Calu3 (cell line): ENCODE measurements around the gene NUDT21. TPM values are rescaled to one million over a fixed set of nuclear protein-coding genes. Genes with fewer than 3 reads are reported as not detected.
"Not testable (repeated sequence)": the region's sequence is repeated elsewhere in the genome, so short reads cannot be mapped to it uniquely, and the experiment has no call there.

ENCODE experiments used
- BruUV-seq: library from RNA; stranded (reverse); fragments of 400-500 nt; replicated peaks from 2 replicates; lab custom pipeline; 2021; lab: Mats Ljungman, UMichigan
- CTCF ChIA-PET: fragments of 300-600 bp; sonication (Branson Sonifier 250); formaldehyde crosslinking; loops from one replicate; lab custom pipeline; 2022; ENCODE audit warnings: antibody characterized with exemption; lab: Charles Lee
- DNase-seq: peaks from one replicate; pipeline ENCODE4 v3.0.0; 2022
- H3K27ac Mint-ChIP-seq: one replicate; pipeline ENCODE4 v1.8.0; 2022; ENCODE audit warnings: mixed read lengths; ENCODE audit not compliant: unreplicated experiment
- H3K27me3 Mint-ChIP-seq: one replicate; pipeline ENCODE4 v1.8.0; 2022; ENCODE audit warnings: mixed read lengths; ENCODE audit not compliant: unreplicated experiment
- H3K36me3 Mint-ChIP-seq: one replicate; pipeline ENCODE4 v1.8.0; 2022; ENCODE audit warnings: mild to moderate bottlenecking, moderate library complexity, mixed read lengths; ENCODE audit not compliant: insufficient read depth, unreplicated experiment
- H3K4me1 Mint-ChIP-seq: one replicate; pipeline ENCODE4 v1.8.0; 2022; ENCODE audit warnings: mild to moderate bottlenecking, low read depth, mixed read lengths; ENCODE audit not compliant: unreplicated experiment
- H3K4me3 Mint-ChIP-seq: one replicate; pipeline ENCODE4 v1.8.0; 2022; ENCODE audit warnings: mild to moderate bottlenecking, low read depth, moderate library complexity, mixed read lengths; ENCODE audit not compliant: unreplicated experiment
- H3K9me3 Mint-ChIP-seq: one replicate; pipeline ENCODE4 v1.8.0; 2022; ENCODE audit warnings: low read depth, mixed read lengths; ENCODE audit not compliant: unreplicated experiment
- CTCF ChIP-seq: fragments of 200-600 bp; IDR thresholded peaks from one replicate; pipeline ENCODE4 v1.8.0; 2022; ENCODE audit warnings: antibody characterized with exemption; ENCODE audit not compliant: unreplicated experiment
- intact Hi-C: fragments of 100-400 bp; cut with micrococcal nuclease; formaldehyde crosslinking; loops from one replicate; pipeline ENCODE4 v1.10.0; 2022; ENCODE audit not compliant: unreplicated experiment
- total RNA-seq: library from RNA; stranded (reverse); gene quantifications from 2 replicates; pipeline ENCODE4 v1.2.3, GENCODE V29; 2022

Gene NUDT21
- total RNA-seq, 1 experiment from 2014 or later = 266 TPM

- Mint-ChIP-seq H3K9me3 (no peaks in the 10 kb centered on the region), H3K27ac (no peak overlapping the region), H3K4me3 (no peak overlapping the region), H3K36me3 (peaks cover 23% of the 10 kb centered on the region), H3K27me3 (no peaks in the 10 kb centered on the region), H3K4me1 (peaks cover 6% of the 10 kb centered on the region)
- DNase-seq = peak; percentile 39
- CTCF ChIA-PET = interaction anchor here (1.5 kb wide), 1 partner anchor 50 kb away, joined by 4 read pairs; the partner anchor contains the start of genes NUDT21 and OGFOD1
- intact Hi-C loops = no loop called here
- TF ChIP-seq CTCF = peak; percentile 58
- BruUV-seq = no TSS peak
These were observed 49.6 kb downstream of the NUDT21 start for GRCh38 chr16:56401482-56401881.

- no TSS peak for BruUV-seq
- H3K27me3 Mint-ChIP-seq = no peaks in the 10 kb centered on the region
- no peak overlapping the region for H3K4me3 Mint-ChIP-seq
- no peaks in the 10 kb centered on the region for H3K9me3 Mint-ChIP-seq
- no peak for TF ChIP-seq CTCF
- intact Hi-C loops = no loop called here
- CTCF ChIA-PET = interaction anchor here (0.7 to 1.5 kb wide), 2 partner anchors 51 to 56 kb away, joined by 4 to 7 read pairs; partner anchors contain the start of genes NUDT21 and OGFOD1
- peaks cover 18% of the 10 kb centered on the region for H3K36me3 Mint-ChIP-seq
- peaks cover 6% of the 10 kb centered on the region for H3K4me1 Mint-ChIP-seq
- DNase-seq = no peak
- no peak overlapping the region for H3K27ac Mint-ChIP-seq
These were observed 50.7 kb downstream of the NUDT21 start for GRCh38 chr16:56400458-56400857.

GRCh38 chr16:56399486-56399885 is 51.6 kb downstream of the NUDT21 start:
- peaks cover 9% of the 10 kb centered on the region for H3K36me3 Mint-ChIP-seq
- intact Hi-C loops = no loop called here
- no TSS peak for BruUV-seq
- peaks cover 6% of the 10 kb centered on the region for H3K4me1 Mint-ChIP-seq
- CTCF ChIA-PET = no interaction called here
- DNase-seq = no peak
- H3K4me3 Mint-ChIP-seq = no peak overlapping the region
- no peaks in the 10 kb centered on the region for H3K27me3 Mint-ChIP-seq
- H3K27ac Mint-ChIP-seq = no peak overlapping the region
- H3K9me3 Mint-ChIP-seq = no peaks in the 10 kb centered on the region
- no peak for TF ChIP-seq CTCF

GRCh38 chr16:56399047-56399446 is 52.1 kb downstream of the NUDT21 start:
- CTCF ChIA-PET = no interaction called here
- intact Hi-C loops = no loop called here
- no peak for DNase-seq
- TF ChIP-seq CTCF = no peak
- Mint-ChIP-seq H3K36me3 (peaks cover 5% of the 10 kb centered on the region), H3K27me3 (no peaks in the 10 kb centered on the region), H3K27ac (no peak overlapping the region), H3K4me3 (no peak overlapping the region), H3K9me3 (no peaks in the 10 kb centered on the region), H3K4me1 (peaks cover 6% of the 10 kb centered on the region)
- BruUV-seq = no TSS peak

- H3K27me3 Mint-ChIP-seq, H3K4me3 Mint-ChIP-seq, H3K4me1 Mint-ChIP-seq, intact Hi-C loops, H3K36me3 Mint-ChIP-seq, CTCF ChIA-PET, H3K27ac Mint-ChIP-seq, BruUV-seq, H3K9me3 Mint-ChIP-seq, DNase-seq: not testable (repeated sequence)
These were observed 54.4 kb downstream of the NUDT21 start for GRCh38 chr16:56396724-56397123.
